Neural progenitor cell (in vitro differentiated cells): ENCODE data around the gene ZNF548. TPM values are rescaled to one million over a fixed set of nuclear protein-coding genes. Genes with fewer than 3 reads are reported as not detected.

Experiments
- DNase-seq: peaks from one replicate; pipeline ENCODE4 v3.0.0-alpha.2; 2016; ENCODE audit warnings: low spot score
- H2AFZ ChIP-seq: fragments of 200-600 bp; sonication (generic); replicated peaks from 2 replicates; pipeline ENCODE4 v1.6.1; 2016; ENCODE audit warnings: antibody characterized with exemption
- H3F3A ChIP-seq: fragments of 200-600 bp; sonication (generic); 2 replicates; pipeline ENCODE4 v1.6.1; 2016; ENCODE audit warnings: antibody characterized with exemption, low read depth
- H3K27ac ChIP-seq: fragments of 200-600 bp; sonication (generic); 2 replicates; pipeline ENCODE4 v1.5.1; 2016; ENCODE audit warnings: mild to moderate bottlenecking
- H3K27me3 ChIP-seq: fragments of 200-600 bp; sonication (generic); 2 replicates; pipeline ENCODE4 v1.6.1; 2016; ENCODE audit warnings: mild to moderate bottlenecking, moderate library complexity
- H3K36me3 ChIP-seq: fragments of 200-600 bp; sonication (generic); 2 replicates; pipeline ENCODE4 v1.5.1; 2016
- H3K4me1 ChIP-seq: fragments of 200-600 bp; sonication (generic); 2 replicates; pipeline ENCODE4 v1.6.1; 2016; ENCODE audit warnings: mixed run types
- H3K4me2 ChIP-seq: fragments of 200-600 bp; sonication (generic); 2 replicates; pipeline ENCODE4 v1.6.1; 2016
- H3K4me3 ChIP-seq: fragments of 200-600 bp; sonication (generic); 2 replicates; pipeline ENCODE4 v1.5.1; 2016
- H3K79me2 ChIP-seq: fragments of 200-600 bp; sonication (generic); 2 replicates; pipeline ENCODE4 v1.6.1; 2016; ENCODE audit warnings: low read depth
- H3K9ac ChIP-seq: fragments of 200-600 bp; sonication (generic); 2 replicates; pipeline ENCODE4 v1.6.1; 2016
- H3K9me3 ChIP-seq: fragments of 200-600 bp; sonication (generic); 2 replicates; pipeline ENCODE4 v1.5.1; 2016; ENCODE audit warnings: low read depth
- H4K20me1 ChIP-seq: fragments of 200-600 bp; sonication (generic); 2 replicates; pipeline ENCODE4 v1.6.1; 2016; ENCODE audit warnings: low read depth
- H3K27ac Mint-ChIP-seq: 3 replicates; pipeline ENCODE4 v1.8.0; 2021; ENCODE audit warnings: mixed read lengths
- H3K27me3 Mint-ChIP-seq: 2 replicates; pipeline ENCODE4 v1.8.0; 2022; ENCODE audit warnings: low read depth, mild to moderate bottlenecking, inconsistent platforms, moderate library complexity, mixed read lengths; ENCODE audit not compliant: insufficient read depth
- H3K36me3 Mint-ChIP-seq: 3 replicates; pipeline ENCODE4 v1.8.0; 2021; ENCODE audit warnings: mixed read lengths
- H3K4me1 Mint-ChIP-seq: 3 replicates; pipeline ENCODE4 v1.8.0; 2021; ENCODE audit warnings: mixed read lengths
- H3K4me3 Mint-ChIP-seq: 3 replicates; pipeline ENCODE4 v1.8.0; 2021; ENCODE audit warnings: mild to moderate bottlenecking, moderate library complexity, mixed read lengths
- H3K9me3 Mint-ChIP-seq: 3 replicates; pipeline ENCODE4 v1.8.0; 2020; ENCODE audit warnings: mixed read lengths
- EZH2 ChIP-seq: fragments of 200-600 bp; sonication (generic); IDR thresholded peaks from 2 replicates; pipeline ENCODE4 v1.6.1; 2017; ENCODE audit warnings: antibody characterized with exemption, mild to moderate bottlenecking, moderate library complexity
- EZH2phosphoT487 ChIP-seq: fragments of 200-600 bp; sonication (generic); IDR thresholded peaks from 2 replicates; pipeline ENCODE4 v1.6.1; 2017; ENCODE audit warnings: antibody characterized with exemption
- total RNA-seq: library from RNA; depleted of rRNA; stranded (reverse); fragments of >200 nt; gene quantifications from 2 replicates; pipeline ENCODE4 v1.2.3, GENCODE V29; 2015; ENCODE audit warnings: low replicate concordance
- TF ChIP-seq, protein P1 (sequence below): fragments of 200-600 bp; sonication (generic); IDR thresholded peaks from 2 replicates; pipeline ENCODE4 v1.5.1; 2017; ENCODE audit warnings: antibody characterized with exemption, mild to moderate bottlenecking

ZNF548 gene
- total RNA-seq, 1 donor from 2014 or later = 18.7 TPM

DNA sequence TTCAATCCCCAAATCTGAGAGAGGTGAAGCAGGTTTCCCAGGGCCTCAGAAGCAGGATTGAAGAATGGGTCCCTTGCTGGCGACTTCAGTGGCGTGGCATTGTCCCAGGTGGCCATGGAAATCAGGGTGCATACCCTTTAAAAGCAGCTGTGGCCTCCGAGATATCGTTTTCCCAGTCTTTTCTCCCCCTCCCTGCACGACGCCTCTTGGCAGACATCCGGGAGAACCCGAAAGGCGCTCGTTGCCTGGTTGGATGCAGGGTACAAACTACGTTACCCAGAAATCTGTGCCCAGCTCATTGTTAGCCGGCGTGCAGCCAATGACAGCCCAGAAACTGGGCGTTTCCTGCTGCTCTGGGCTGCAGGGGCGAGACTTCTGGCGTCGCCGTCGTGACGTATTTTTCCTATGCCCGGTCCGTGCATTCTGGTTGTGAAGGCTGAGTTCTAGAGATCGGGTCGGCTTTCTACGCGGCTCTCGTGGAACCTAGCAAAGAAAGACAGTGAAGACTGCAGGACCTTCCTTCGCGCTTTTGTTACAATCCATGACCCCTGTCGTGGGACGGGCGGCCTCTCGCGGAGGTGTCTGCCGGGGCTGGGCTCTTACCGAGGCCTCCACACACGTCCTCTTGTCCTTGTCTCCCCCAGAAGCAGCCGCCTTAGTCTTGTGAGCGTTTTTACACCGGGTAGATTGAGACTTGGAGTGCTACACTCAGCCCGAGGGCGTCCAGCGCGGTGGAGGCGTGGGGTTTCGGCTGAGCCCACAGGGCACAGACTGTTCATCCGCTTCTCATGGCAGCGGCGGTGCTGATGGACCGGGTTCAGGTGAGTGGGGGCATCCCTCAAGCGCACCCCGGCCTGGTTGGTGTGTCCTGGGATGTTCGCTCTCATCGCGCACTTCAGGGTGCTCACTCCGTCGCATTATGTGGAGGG lies 38.5 kb upstream of the ZNF548 start, which contains the start of gene ZNF304:
Gene ZNF304, plus strand, starts transcription at position 395 of the 929 bp plus-strand sequence. Its CDS starts 394 bp downstream, at position 789.
- Histone ChIP-seq H3K79me2 (peaks cover 29% of the 10 kb centered on the region), H3K36me3 (no peaks in the 10 kb centered on the region), H3K27me3 (peaks cover 14% of the 10 kb centered on the region), H4K20me1 (no peaks in the 10 kb centered on the region), H3F3A (no peaks in the 10 kb centered on the region), H3K9me3 (no peaks in the 10 kb centered on the region), H3K27ac (no peak within 1 kb of the TSS), H3K4me3 (peak within 1 kb of the TSS; percentile 97), H3K9ac (peak within 1 kb of the TSS; percentile 96), H3K4me2 (peak within 1 kb of the TSS; percentile 90), H3K4me1 (no peaks in the 10 kb centered on the region), H2AFZ (peak within 1 kb of the TSS; percentile 84)
- no peaks in the 10 kb centered on the region for H3K9me3 Mint-ChIP-seq
- H3K4me3 Mint-ChIP-seq = peak within 1 kb of the TSS; percentile 98
- no peak for TF ChIP-seq EZH2
- no peak for TF ChIP-seq EZH2phosphoT487
- TF ChIP-seq, protein P1, sequence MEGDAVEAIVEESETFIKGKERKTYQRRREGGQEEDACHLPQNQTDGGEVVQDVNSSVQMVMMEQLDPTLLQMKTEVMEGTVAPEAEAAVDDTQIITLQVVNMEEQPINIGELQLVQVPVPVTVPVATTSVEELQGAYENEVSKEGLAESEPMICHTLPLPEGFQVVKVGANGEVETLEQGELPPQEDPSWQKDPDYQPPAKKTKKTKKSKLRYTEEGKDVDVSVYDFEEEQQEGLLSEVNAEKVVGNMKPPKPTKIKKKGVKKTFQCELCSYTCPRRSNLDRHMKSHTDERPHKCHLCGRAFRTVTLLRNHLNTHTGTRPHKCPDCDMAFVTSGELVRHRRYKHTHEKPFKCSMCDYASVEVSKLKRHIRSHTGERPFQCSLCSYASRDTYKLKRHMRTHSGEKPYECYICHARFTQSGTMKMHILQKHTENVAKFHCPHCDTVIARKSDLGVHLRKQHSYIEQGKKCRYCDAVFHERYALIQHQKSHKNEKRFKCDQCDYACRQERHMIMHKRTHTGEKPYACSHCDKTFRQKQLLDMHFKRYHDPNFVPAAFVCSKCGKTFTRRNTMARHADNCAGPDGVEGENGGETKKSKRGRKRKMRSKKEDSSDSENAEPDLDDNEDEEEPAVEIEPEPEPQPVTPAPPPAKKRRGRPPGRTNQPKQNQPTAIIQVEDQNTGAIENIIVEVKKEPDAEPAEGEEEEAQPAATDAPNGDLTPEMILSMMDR = no peak
- DNase-seq = peak; percentile 97
- peaks cover 31% of the 10 kb centered on the region for H3K4me1 Mint-ChIP-seq
- peaks cover 4% of the 10 kb centered on the region for H3K27me3 Mint-ChIP-seq
- H3K36me3 Mint-ChIP-seq = peaks cover 26% of the 10 kb centered on the region
- H3K27ac Mint-ChIP-seq = peak within 1 kb of the TSS; percentile 82

GRCh38 chr19:57351867-57352266 lies 37.8 kb upstream of the ZNF548 start:
- Histone ChIP-seq H3K27me3 (peaks cover 7% of the 10 kb centered on the region), H4K20me1 (no peaks in the 10 kb centered on the region), H3K4me2 (peak overlapping the region; percentile 90), H3K79me2 (peaks cover 29% of the 10 kb centered on the region), H2AFZ (no peak overlapping the region), H3K36me3 (no peaks in the 10 kb centered on the region), H3K4me1 (no peaks in the 10 kb centered on the region), H3K9me3 (no peaks in the 10 kb centered on the region), H3K4me3 (peak overlapping the region; percentile 97), H3K27ac (no peak overlapping the region), H3K9ac (peak overlapping the region; percentile 96), H3F3A (no peaks in the 10 kb centered on the region)
- Mint-ChIP-seq H3K27ac (peak overlapping the region; percentile 82), H3K27me3 (peaks cover 2% of the 10 kb centered on the region), H3K4me3 (peak overlapping the region; percentile 98), H3K36me3 (peaks cover 34% of the 10 kb centered on the region), H3K9me3 (no peaks in the 10 kb centered on the region), H3K4me1 (peaks cover 31% of the 10 kb centered on the region)
- TF ChIP-seq EZH2 (no peak), EZH2phosphoT487 (no peak)
- TF ChIP-seq, protein P1 = no peak
- DNase-seq = peak; percentile 6

- Mint-ChIP-seq H3K27me3 (peaks cover 6% of the 10 kb centered on the region), H3K36me3 (peaks cover 47% of the 10 kb centered on the region), H3K4me1 (peaks cover 24% of the 10 kb centered on the region), H3K4me3 (no peak overlapping the region), H3K27ac (no peak overlapping the region), H3K9me3 (no peaks in the 10 kb centered on the region)
- Histone ChIP-seq H3K36me3 (no peaks in the 10 kb centered on the region), H3K9me3 (no peaks in the 10 kb centered on the region), H3K4me1 (no peaks in the 10 kb centered on the region), H3K79me2 (peaks cover 29% of the 10 kb centered on the region), H3F3A (no peaks in the 10 kb centered on the region), H3K27me3 (no peaks in the 10 kb centered on the region), H3K9ac (no peak overlapping the region), H2AFZ (no peak overlapping the region), H3K4me3 (no peak overlapping the region), H3K4me2 (no peak overlapping the region), H4K20me1 (no peaks in the 10 kb centered on the region), H3K27ac (no peak overlapping the region)
- no peak for TF ChIP-seq EZH2phosphoT487
- TF ChIP-seq, protein P1 = no peak
- TF ChIP-seq EZH2 = no peak
- no peak for DNase-seq
Observed at GRCh38 chr19:57355916-57356315, 33.7 kb upstream of the ZNF548 start.
